Lung (tissue), 5 donors: Measurements from ENCODE around the gene GPR32. TPM values are rescaled to one million over a fixed set of nuclear protein-coding genes. Genes with fewer than 3 reads are reported as not detected.
A peak's percentile ranks its signal among the peaks of the same experiment; 100 is the strongest.

Source experiments
- polyA plus RNA-seq, 2 donors: library from polyadenylated mRNA; stranded (reverse); fragments of 200-250 nt; gene quantifications; one replicate each; pipeline ENCODE4 v1.2.1, GENCODE V29; 2013
- small RNA-seq: library from RNA; depleted of rRNA; stranded (forward); fragments of <200 nt; gene quantifications from one replicate; pipeline ENCODE3, GENCODE V24; 2014; ENCODE audit warnings: low replicate concordance
- total RNA-seq, 2 donors: library from RNA; depleted of rRNA in 1 of 2; stranded (reverse); fragments of >200 nt in 1 of 2; gene quantifications; one replicate each; pipeline ENCODE4 v1.2.1, GENCODE V29; 2014 to 2021
- donor health status: Bipolar disorder and iron deficiency.
- donor health status: healthy.
- donor health status: DM: yes; HTN: yes; CAD: no.

Gene GPR32
- total and polyA plus RNA-seq, 4 donors: not detected

Small RNA genes within 50 kb of the gene (small RNA-seq; reads per million reads assigned to genes)
- 159 reads per million, percentile 98 among the genes with 10 or more reads in this experiment for gene SNORD88A
- gene SNORD88B: not detected
- gene SNORD88C: not detected

Other genes starting within 250 kb of the GPR32 start
- 10 to 100 TPM in 1 of 2 donors, 1 to 10 TPM in 1; 2.5 to 10.8 TPM for gene LRRC4B, start 202.0 kb upstream of the GPR32 start, total RNA-seq
- 1 to 10 TPM; 1.7 to 3.0 TPM for gene LRRC4B, start 202.0 kb upstream of the GPR32 start, polyA plus RNA-seq
- gene SYT3, start 130.6 kb upstream of the GPR32 start, total RNA-seq: 1 to 10 TPM in 1 of 2 donors, under 1 TPM in 1; 0.60 to 1.5 TPM
- under 1 TPM; 0.23 to 0.81 TPM for gene SYT3, start 130.6 kb upstream of the GPR32 start, polyA plus RNA-seq
- gene C19orf81, start 121.0 kb upstream of the GPR32 start, total RNA-seq: 1 to 10 TPM in 1 of 2 donors, not detected in 1; 2.5 TPM
- gene C19orf81, start 121.0 kb upstream of the GPR32 start, polyA plus RNA-seq: 1 to 10 TPM; 1.3 to 1.7 TPM
- 1 to 10 TPM in 1 of 2 donors, under 1 TPM in 1; 0.15 to 1.2 TPM for gene SHANK1, start 50.7 kb upstream of the GPR32 start, total RNA-seq
- under 1 TPM; 0.18 to 0.24 TPM for gene SHANK1, start 50.7 kb upstream of the GPR32 start, polyA plus RNA-seq
- 10 to 100 TPM in 1 of 2 donors, 1 to 10 TPM in 1; 7.7 to 24.6 TPM for gene CLEC11A, start 47.1 kb upstream of the GPR32 start, total RNA-seq
- gene CLEC11A, start 47.1 kb upstream of the GPR32 start, polyA plus RNA-seq: 10 to 100 TPM in 1 of 2 donors, 1 to 10 TPM in 1; 8.5 to 13.7 TPM
- not detected for gene ACP4, start 20.0 kb downstream of the GPR32 start, total RNA-seq
- not detected for gene ACP4, start 20.0 kb downstream of the GPR32 start, polyA plus RNA-seq
- under 1 TPM in 1 of 2 donors, not detected in 1; 0.92 TPM for gene KLK1, start 53.3 kb downstream of the GPR32 start, total RNA-seq
- gene KLK1, start 53.3 kb downstream of the GPR32 start, polyA plus RNA-seq: under 1 TPM; 0.25 to 0.83 TPM
- gene KLK15, start 63.1 kb downstream of the GPR32 start, total RNA-seq: not detected
- gene KLK15, start 63.1 kb downstream of the GPR32 start, polyA plus RNA-seq: not detected
- not detected for gene KLK3, start 84.5 kb downstream of the GPR32 start, total RNA-seq
- not detected for gene KLK3, start 84.5 kb downstream of the GPR32 start, polyA plus RNA-seq
- gene KLK2, start 103.0 kb downstream of the GPR32 start, total RNA-seq: not detected
- not detected for gene KLK2, start 103.0 kb downstream of the GPR32 start, polyA plus RNA-seq
- gene KLK4, start 140.9 kb downstream of the GPR32 start, total RNA-seq: not detected
- under 1 TPM; 0.03 to 0.26 TPM for gene KLK4, start 140.9 kb downstream of the GPR32 start, polyA plus RNA-seq
- gene KLK5, start 182.6 kb downstream of the GPR32 start, total RNA-seq: under 1 TPM in 1 of 2 donors, not detected in 1; 0.60 TPM
- under 1 TPM in 1 of 2 donors, not detected in 1; 0.06 TPM for gene KLK5, start 182.6 kb downstream of the GPR32 start, polyA plus RNA-seq
- not detected for gene KLK6, start 199.1 kb downstream of the GPR32 start, total RNA-seq
- not detected for gene KLK6, start 199.1 kb downstream of the GPR32 start, polyA plus RNA-seq
- under 1 TPM in 1 of 2 donors, not detected in 1; 0.31 TPM for gene KLK7, start 213.5 kb downstream of the GPR32 start, total RNA-seq
- gene KLK7, start 213.5 kb downstream of the GPR32 start, polyA plus RNA-seq: under 1 TPM; 0.05 to 0.14 TPM
- gene KLK8, start 231.1 kb downstream of the GPR32 start, total RNA-seq: not detected
- gene KLK8, start 231.1 kb downstream of the GPR32 start, polyA plus RNA-seq: under 1 TPM; 0.39 to 0.74 TPM
- 10 to 100 TPM in 1 of 2 donors, 1 to 10 TPM in 1; 9.8 to 24.3 TPM for gene KLK10, start 249.2 kb downstream of the GPR32 start, total RNA-seq
- gene KLK10, start 249.2 kb downstream of the GPR32 start, polyA plus RNA-seq: 10 to 100 TPM; 15.5 to 34.2 TPM